D721Med (cell line): ENCODE results near the gene PLA2G6.
A peak's percentile ranks its signal among the peaks of the same experiment; 100 is the strongest.

ENCODE experiments used
- DNase-seq: peaks from one replicate; pipeline ENCODE4 v3.0.0; 2011; ENCODE audit warnings: low spot score; ENCODE audit not compliant: insufficient read length
- FAIRE-seq: peaks from 2 replicates; lab custom pipeline; 2011; peaks lifted over from hg19 to GRCh38; lab: Jason Lieb, UNC
- TF ChIP-seq, protein P1 (sequence below): IDR thresholded peaks from 2 replicates; pipeline ENCODE4 v1.5.1; 2012; ENCODE audit warnings: mild to moderate bottlenecking, control low read depth; ENCODE audit not compliant: insufficient read depth; ENCODE audit errors: missing control alignments

The PLA2G6 gene

DNA sequence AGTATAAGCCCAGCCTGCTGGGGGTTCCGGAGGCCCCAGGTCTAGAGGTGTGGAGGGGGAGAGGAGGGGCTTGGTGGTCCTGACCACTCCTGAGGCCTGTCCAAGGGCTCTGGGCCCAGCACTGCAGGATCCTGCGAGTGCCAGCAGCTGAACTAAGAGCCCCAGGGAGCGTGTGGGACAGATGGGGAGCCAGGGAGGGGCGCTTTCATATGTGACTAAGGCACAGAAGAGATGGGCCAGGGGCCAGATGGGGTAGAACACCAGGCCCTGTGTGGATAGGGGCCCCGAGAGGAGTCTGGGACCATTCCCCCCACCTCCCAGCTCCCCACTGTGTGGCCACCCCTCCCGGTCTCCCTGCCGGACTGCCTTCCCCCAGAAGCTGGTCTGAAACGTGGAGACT lies 38.5 kb upstream of the PLA2G6 start:
- TF ChIP-seq, protein P1, sequence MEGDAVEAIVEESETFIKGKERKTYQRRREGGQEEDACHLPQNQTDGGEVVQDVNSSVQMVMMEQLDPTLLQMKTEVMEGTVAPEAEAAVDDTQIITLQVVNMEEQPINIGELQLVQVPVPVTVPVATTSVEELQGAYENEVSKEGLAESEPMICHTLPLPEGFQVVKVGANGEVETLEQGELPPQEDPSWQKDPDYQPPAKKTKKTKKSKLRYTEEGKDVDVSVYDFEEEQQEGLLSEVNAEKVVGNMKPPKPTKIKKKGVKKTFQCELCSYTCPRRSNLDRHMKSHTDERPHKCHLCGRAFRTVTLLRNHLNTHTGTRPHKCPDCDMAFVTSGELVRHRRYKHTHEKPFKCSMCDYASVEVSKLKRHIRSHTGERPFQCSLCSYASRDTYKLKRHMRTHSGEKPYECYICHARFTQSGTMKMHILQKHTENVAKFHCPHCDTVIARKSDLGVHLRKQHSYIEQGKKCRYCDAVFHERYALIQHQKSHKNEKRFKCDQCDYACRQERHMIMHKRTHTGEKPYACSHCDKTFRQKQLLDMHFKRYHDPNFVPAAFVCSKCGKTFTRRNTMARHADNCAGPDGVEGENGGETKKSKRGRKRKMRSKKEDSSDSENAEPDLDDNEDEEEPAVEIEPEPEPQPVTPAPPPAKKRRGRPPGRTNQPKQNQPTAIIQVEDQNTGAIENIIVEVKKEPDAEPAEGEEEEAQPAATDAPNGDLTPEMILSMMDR: no peak
- DNase-seq: no peak
- no peak for FAIRE-seq

GRCh38 chr22:38219632-38220031 lies 38.0 kb upstream of the PLA2G6 start:
- DNase-seq (no peak), FAIRE-seq (no peak)

GRCh38 chr22:38218661-38219622 lies 37.3 kb upstream of the PLA2G6 start:
- TF ChIP-seq, protein P1: no peak
- FAIRE-seq (no peak), DNase-seq (no peak)

More at GRCh38 chr22:38219632-38220031, 38.0 kb upstream of the PLA2G6 start:
- TF ChIP-seq, protein P1: no peak

DNA sequence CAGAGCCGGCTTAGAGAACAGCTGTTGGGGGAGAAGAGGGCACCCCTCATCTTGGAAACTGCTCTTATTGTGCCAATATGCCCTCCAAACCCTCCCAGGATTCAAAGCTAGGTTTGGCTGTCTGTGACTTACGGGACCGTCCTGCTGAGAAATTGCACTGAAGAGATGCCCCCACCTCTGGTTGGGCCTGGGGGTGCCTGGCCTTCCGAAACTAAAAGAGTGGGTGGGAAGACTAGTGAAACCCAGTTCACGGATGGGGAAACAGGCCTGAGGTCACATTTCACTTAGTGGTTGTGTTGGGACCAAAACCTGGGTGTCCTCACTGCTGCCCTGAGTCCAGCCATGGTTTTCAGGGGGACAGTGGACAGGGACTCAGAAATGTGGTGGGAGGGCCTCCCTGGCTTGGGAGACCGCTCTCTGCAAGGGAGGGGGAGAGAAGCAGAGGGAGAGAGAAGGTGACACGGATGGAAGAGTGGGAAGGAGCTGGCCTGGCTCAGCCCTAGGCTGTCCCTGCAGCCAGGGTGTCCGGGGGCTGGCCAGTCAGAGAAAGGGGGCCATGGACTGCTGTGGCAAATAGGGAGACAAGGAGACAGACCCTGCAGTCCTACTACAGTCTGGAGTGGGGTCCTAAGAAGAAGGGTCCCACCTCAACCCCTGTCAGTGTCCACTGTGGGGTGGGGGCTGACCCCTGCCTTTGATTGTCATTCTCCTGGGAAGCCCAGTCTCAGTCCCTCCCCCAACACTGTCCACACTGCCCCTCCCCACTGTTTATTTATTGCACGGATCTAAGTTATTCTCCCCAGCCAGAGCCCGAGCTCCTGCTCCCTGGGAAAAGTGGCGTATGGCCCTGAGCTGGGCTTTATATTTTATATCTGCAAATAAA lies 33.8 kb upstream of the PLA2G6 start:
- no peak for FAIRE-seq
- TF ChIP-seq, protein P1: no peak

DNA sequence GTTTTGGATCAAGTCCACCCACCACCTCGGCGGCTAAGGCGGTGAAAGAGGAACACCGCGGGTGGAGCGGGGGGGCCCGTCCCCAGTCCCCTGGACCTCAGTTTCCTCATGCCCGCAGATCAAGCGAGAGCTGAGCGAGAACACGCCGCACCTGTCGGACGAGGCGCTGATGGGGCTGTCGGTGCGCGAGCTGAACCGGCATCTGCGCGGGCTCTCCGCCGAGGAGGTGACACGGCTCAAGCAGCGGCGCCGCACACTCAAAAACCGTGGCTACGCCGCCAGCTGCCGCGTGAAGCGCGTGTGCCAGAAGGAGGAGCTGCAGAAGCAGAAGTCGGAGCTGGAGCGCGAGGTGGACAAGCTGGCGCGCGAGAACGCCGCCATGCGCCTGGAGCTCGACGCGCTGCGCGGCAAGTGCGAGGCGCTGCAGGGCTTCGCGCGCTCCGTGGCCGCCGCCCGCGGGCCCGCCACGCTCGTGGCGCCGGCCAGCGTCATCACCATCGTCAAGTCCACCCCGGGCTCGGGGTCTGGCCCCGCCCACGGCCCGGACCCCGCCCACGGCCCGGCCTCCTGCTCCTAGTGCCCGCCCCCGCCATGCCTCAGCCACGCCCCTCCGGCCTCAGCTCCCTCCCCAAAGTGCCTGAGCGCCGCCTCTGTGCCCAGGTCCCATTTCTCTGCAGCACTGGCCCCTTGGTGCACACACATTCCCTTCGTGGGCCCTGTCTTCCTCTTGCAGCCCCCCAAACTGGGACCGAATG lies 32.8 kb upstream of the PLA2G6 start:
- FAIRE-seq (no peak), DNase-seq (no peak)
- TF ChIP-seq, protein P1: peak; percentile 12

More for the DNA sequence above, 33.8 kb upstream of the PLA2G6 start:
- DNase-seq: no peak

DNA sequence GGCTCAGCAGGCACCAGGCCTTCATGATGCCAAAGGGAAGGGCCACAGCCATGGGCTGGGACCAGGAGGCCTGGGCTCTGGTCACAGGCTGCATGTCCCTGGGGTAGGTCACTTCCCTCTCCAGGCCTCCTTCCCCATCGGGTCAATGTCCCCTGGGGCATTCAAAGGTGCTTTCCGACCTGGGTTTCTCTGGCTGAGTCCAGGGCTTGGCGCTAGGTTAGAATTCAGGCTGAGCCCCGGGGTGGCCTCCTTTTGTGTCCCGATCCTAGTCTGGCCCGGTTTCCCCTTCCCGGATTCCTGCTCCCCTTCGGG lies 32.3 kb upstream of the PLA2G6 start:
- DNase-seq (no peak), FAIRE-seq (no peak)
- TF ChIP-seq, protein P1: no peak
